Thyroid gland (tissue), 4 donors: ENCODE measurements around the gene IHH.

Experiments
- CTCF ChIP-seq, 6 experiments: fragments of 200-600 bp in 3 of 6; fragments of 450-650 bp in 3 of 6; sonication (generic) in 3 of 6; IDR thresholded peaks; one replicate each; pipeline ENCODE4 v1.5.1; 2016 to 2019; ENCODE audit warnings: antibody characterized with exemption in 6 of 6, mild to moderate bottlenecking in 2 of 6, inconsistent platforms in 1 of 6, moderate library complexity in 1 of 6
- POLR2A ChIP-seq, 2 donors: fragments of 450-650 bp; IDR thresholded peaks; one replicate each; pipeline ENCODE4 v1.6.1; 2017; ENCODE audit warnings: antibody characterized with exemption in 2 of 2, mild to moderate bottlenecking in 2 of 2, moderate library complexity in 1 of 2

- TF ChIP-seq POLR2A (IDR thresholded peaks at IDR 0.05) (no peak), CTCF (IDR thresholded peaks at IDR 0.05) (no peak)
These were observed 30.4 kb downstream of the IHH start for GRCh38 chr2:219030177-219030940.
